Stimulated activated CD8-positive, alpha-beta memory T cell treated with anti-CD3 and anti-CD28 coated beads, Interleukin-2, amount 100 ng/mL, for 48 hours (primary cell): Measurements from ENCODE around the gene NMB.
"Not testable (repeated sequence)": the region's sequence is repeated elsewhere in the genome, so short reads cannot be mapped to it uniquely, and the experiment has no call there.

ENCODE experiments used
- DNase-seq, 2 donors: peaks; one replicate each; pipeline ENCODE4 v3.0.0-alpha.2; 2020; ENCODE audit warnings: low read depth in 2 of 2

Gene NMB

DNA sequence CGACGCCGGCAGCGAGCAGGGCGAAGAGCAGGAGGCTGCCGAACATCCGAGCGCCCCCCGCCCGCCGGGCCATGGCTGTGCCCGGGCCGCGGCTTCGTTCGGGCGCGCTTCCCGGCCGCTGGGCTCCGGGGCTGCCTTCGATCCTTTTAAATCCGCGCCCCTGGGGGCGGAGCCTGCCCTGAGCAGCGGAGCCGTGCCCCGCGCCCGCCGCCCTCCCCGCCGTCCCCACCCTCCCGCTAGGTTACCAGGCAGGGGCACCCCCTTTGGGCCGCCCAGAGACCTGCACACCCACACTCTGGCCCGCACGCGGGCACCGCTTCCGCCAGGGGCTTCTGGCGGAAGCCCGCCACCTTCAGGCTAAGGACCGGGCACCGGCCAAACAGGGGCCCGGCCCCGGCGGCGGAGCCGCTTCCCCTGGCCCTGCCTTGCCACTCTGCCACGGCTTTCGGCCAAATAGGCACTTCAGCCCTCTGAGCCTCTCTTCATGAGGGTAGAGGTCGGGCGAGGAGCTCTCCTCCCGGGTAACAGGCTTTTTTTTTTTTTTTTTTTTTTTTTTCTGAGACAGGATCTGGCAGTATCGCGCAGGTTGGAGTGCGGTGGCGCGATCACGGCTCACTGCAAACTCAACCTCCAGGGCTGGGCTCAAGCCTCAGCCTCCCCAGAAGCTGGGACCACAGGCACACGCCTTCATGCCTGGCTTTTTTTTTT lies at the start of gene NMB:
Gene NMB (minus strand): TSS at position 120 of the 708 bp plus-strand sequence. CDS start 47 bp downstream, at position 73.
- peak; percentile 78 for DNase-seq

DNA sequence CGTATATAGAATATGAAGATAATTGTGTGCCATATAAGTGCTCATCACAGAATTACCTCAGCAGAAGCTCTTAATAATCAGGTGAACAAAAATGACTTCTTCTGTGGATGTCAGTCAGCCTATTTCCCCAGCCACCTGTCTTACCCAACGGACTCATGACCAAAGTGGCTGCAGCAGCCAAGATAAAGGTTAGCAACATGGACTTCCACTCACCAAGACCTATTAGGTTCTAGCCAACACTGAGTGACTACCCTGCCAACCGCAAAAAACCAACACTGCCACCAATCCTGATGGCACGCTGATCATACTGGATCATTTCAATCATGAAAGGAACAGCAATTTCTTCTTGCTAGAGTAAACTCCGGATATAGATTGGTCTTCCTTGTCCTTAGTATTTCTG lies 45.8 kb upstream of the NMB start:
- no peak for DNase-seq

- DNase-seq: no peak
Measured at GRCh38 chr15:84702961-84703482, 45.0 kb upstream of the NMB start.

DNA sequence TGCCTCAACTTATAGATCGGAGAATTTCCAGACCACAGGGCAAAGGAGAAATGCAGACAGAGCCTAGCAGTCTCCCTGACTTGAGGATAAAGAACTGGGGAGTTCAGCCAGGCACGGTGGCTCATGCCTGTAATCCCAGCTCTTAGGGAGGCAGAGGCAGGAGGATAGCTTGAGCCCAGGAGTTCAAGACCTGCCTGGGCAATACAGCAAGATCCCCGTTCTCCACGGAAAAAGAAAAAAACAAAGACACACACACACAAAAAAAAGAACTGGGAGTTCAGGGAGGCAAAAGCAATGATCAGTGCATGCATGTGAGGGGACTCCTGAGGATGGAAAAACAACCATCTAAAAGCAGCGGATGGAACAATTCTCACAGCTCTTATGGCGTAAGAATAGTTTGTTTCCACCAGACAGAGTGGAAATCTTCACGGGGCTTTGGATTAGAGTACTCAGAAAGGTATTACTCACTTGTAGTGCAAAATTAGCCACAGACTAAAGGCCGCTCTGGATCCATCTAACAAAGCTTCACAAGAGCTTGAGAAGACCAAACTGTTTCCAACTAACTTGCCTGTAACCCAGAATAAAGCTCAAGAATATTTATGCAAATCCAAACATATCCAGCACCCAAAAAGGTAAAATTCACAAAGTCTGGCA lies 41.7 kb upstream of the NMB start:
- DNase-seq: no peak

GRCh38 chr15:84697236-84697990 lies 39.4 kb upstream of the NMB start:
- DNase-seq: no peak

DNA sequence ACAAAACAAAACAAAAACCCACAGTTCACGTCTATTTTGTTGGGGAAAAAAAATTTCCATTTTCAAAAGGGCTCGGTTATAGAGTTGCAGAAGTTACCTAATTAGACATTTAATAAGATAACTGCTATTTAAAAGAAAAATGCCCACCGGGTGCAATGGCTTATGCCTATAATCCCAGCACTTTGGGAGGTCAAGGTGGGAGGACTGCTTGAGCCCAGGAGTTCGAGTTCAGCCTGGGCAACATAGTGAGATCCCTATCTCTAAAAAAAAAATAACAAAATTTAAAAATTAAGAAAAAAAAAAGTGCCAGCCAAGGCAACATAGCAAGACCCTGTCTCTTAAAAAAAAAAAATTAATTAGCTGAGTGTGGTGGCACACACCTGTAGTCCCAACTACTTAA lies 38.8 kb upstream of the NMB start:
- no peak for DNase-seq

DNA sequence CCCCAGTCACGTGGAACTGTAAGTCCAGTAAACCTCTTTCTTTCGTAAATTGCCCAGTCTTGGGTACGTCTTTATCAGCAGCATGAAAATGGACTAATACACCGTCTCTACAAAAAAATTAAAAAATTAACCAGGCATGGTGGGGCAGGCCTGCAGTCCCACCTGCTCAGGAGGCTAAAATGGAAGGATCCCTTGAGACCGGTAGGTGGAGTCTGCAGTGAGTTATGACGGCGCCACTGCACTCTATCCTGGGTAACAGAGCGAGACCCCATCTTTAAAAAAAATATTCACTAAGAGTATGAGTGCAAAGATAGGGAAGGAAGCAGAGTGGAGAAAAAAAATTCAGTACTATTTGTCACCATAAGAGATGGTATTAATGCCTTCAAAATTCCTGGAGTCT lies 32.3 kb upstream of the NMB start:
- no peak for DNase-seq

GRCh38 chr15:84689858-84690257 lies 31.9 kb upstream of the NMB start:
- DNase-seq: no peak

DNA sequence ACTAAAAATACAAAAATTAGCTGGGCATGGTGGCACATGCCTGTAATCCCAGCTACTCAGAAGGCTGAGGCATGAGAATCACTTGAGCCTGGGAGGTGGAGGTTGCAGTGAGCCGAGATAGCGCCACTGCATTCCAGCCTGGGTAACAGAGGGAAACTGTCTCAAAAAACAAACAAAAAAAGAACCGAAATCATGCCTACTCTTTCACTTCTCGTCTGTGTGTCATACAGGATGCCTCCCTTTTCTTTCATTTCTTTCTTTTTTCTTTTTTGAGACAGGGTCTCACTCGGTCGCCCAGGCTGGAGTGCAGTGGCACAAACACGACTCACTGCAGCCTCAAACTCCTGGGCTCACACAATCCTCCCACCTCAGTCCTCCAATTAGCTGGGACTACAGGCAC lies 28.4 kb upstream of the NMB start:
- not testable (repeated sequence) for DNase-seq

- no peak for DNase-seq
Measured at GRCh38 chr15:84685304-84685703, 27.3 kb upstream of the NMB start.

GRCh38 chr15:84684092-84684491 lies 26.1 kb upstream of the NMB start:
- no peak for DNase-seq

DNA sequence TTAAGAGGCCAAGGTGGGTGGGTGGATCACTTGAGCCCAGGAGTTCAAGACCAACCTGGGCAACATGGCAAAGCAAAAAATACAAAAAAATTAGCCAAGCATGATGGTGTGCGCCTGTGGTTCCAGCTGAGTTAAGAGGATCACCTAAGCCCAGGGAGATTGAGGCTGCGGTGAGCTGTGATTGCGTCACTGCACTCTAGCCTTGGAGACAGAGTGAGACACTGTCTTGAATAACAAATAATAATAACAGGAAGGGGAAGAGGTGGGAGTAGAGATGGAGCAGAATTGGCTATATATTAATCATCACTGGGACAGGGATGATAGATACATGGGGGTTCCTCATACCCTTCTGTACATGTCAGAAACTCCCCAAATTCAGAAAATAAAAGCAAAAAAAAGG lies 23.8 kb upstream of the NMB start:
- no peak for DNase-seq

- no peak for DNase-seq
Measured at GRCh38 chr15:84671211-84671610, 13.2 kb upstream of the NMB start.

GRCh38 chr15:84669726-84670125 lies 11.7 kb upstream of the NMB start:
- DNase-seq: peak; percentile 46 to 49

DNA sequence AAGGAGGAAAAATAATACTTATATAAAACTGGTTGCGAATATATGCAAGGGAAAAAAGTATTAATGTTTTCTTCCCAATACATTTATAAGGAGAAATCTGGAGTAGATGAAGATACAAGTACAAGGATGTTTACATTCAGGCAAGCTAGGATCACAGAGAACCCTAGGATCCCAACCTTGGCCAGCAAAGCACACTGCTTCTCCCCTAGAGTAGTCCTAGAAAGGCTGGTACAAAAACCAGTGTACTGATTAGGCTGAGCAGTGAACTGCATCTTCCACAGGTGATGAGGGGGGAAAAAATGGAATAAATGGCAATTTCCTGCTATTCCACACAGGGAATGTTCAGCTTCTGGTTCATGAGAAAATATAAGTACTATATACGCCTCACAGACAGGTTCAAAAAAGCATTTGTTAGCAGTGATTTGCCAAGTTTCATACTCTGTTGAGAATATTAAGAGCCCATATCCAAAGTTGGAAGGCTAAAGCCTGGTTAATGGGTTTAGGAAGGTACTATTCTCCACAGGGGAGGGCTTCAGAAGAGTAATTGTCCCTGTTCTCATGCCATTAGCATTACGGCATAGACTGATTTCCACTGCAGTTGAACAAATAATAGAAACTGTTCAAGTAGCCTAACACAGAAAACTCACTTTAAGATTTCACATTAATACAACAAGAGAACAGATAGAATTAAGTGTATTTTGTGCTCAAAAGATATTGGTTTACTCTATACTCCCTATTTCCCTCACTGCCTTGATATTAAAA lies 10.4 kb upstream of the NMB start:
- DNase-seq: no peak

- DNase-seq: no peak
Measured at GRCh38 chr15:84666373-84666772, 8.4 kb upstream of the NMB start.

DNA sequence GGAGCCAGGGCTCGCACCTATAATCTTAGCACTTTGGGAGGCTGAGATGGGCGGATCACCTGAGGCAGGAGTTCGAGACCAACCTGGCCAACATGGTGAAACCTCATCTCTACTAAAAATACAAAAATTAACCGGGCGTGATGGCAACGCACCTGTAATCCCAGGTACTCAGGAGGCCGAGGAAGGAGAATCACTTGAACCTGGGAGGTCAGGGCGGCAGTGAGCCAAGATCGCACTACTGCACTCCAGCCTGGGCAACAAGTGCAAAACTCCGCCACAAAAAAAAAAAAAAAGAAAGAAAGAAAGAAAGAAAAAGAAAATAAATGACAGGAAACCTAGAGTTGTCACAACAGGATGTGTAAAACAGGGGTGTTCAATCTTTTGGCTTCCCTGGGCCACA lies 3.0 kb upstream of the NMB start:
- DNase-seq: no peak

DNA sequence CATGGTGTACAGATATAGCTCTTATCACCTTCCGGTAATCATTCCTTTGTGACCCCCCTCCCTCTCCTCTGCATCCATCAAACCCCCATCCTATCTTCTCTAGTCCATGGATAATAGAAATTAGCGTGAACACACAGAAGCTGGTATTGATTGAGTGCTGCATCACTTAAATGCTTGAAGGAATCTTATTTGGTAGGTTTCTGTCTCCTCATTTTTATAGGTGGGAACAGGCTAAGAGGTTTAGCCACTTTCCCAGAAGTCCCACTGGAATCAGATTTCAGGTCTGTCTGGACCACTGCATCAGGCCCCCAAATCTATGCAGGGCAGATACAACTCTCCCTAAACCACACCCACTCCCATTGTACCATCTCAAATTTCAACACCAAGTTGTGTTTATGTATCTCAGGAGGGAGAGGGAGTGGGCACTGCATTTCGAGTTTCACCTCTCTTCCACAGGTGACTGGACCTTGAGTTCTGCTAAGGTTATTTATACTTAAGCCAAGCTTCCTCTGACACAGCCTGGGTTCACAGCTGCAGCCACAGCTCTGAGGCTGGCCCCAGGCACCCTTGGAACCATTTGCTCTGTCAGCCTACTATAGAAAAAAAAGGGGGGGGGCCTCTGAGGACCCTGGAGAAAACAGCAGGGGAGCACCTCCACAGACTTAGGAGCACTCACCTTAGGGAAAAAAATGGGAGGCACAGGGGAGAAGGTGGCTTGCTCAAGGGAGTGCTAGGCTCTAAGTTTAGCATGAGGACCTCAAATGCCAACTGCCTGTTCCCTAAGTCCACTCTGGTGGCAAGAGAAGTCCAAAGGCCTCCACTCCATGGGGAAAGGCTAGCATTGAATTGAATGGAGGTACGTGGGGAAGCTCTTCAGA lies 2.1 kb upstream of the NMB start:
- DNase-seq: no peak

GRCh38 chr15:84658788-84659411 lies 901 bp upstream of the NMB start:
- DNase-seq: no peak

DNA sequence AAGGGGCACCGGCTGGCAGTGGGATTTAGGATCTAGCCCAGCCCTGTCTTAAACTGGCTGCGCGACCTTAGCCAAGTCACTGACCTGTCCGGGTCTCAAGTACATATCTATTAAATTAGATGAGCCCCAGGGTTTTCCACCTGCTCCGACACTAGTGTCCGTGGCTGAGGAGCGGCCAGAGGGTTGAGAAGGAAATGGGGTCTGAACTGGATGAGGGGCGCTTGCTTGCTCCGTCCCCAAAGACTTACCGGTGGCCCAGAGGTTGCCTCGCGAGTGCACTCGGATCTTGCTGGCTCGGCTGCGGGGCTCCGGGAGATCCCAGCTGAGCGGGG lies 285 bp downstream of the NMB start:
- DNase-seq: no peak

DNA sequence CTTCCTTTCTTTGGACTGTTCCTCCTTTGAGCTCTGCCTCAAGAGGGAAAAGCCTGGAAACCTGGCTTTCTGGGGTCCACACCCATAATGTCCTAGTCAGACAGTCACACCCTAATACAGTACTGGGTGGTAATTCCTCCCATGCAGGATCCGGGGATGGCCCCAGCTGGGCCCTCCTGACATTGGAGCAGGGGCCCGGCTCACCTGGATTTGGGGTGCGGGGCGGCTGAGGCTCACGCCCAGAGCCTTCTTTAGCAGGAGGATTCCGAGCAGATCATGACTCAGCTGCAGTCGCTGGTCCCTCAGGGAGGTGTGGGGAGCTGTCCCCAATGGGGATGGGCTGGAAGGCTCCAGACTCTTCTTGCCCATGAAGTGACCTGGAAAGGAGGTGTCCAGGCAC lies 1.0 kb downstream of the NMB start:
- DNase-seq: no peak
